ENCODE results near the gene RNF182. TPM values are rescaled to one million over a fixed set of nuclear protein-coding genes. Genes with fewer than 3 reads are reported as not detected.
A peak's percentile ranks its signal among the peaks of the same experiment; 100 is the strongest.

Gene RNF182
- total and polyA plus RNA-seq, 8 donors: 2.5 to 6.9 (median 5.4) TPM

DNA sequence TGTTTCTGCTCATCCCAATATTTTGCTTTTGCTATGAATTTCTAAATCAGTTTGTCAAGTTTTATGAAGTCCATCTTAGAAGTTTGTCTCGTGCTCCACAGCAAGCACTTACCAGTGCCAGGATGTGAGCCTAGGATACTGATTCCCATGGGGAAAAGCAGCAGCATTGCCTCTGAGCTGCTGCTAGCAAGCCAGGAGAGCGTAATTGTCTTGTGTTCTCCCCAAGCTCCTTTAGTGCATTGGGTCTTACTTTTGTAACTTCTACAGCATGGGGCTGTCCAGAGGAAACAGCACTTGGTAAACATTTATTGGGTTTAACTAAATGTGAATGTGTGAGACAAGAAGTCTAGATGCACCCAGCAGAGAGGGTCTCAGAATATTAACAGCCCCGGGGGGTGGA lies 76.1 kb downstream of the RNF182 start:
- Histone ChIP-seq H3K36me3 (no peaks in the 10 kb centered on the region), H3K9me3 (no peaks in the 10 kb centered on the region), H3K27me3 (no peaks in the 10 kb centered on the region), H3K4me3 (no peak overlapping the region), H3K4me1 (no peaks in the 10 kb centered on the region), H3K27ac (no peak overlapping the region)
- DNase-seq (no peak), ATAC-seq (no peak)
- intact Hi-C loops (cut with DNase I): no loop called here
- TF ChIP-seq, protein P1, sequence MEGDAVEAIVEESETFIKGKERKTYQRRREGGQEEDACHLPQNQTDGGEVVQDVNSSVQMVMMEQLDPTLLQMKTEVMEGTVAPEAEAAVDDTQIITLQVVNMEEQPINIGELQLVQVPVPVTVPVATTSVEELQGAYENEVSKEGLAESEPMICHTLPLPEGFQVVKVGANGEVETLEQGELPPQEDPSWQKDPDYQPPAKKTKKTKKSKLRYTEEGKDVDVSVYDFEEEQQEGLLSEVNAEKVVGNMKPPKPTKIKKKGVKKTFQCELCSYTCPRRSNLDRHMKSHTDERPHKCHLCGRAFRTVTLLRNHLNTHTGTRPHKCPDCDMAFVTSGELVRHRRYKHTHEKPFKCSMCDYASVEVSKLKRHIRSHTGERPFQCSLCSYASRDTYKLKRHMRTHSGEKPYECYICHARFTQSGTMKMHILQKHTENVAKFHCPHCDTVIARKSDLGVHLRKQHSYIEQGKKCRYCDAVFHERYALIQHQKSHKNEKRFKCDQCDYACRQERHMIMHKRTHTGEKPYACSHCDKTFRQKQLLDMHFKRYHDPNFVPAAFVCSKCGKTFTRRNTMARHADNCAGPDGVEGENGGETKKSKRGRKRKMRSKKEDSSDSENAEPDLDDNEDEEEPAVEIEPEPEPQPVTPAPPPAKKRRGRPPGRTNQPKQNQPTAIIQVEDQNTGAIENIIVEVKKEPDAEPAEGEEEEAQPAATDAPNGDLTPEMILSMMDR (IDR thresholded peaks at IDR 0.05): no peak

DNA sequence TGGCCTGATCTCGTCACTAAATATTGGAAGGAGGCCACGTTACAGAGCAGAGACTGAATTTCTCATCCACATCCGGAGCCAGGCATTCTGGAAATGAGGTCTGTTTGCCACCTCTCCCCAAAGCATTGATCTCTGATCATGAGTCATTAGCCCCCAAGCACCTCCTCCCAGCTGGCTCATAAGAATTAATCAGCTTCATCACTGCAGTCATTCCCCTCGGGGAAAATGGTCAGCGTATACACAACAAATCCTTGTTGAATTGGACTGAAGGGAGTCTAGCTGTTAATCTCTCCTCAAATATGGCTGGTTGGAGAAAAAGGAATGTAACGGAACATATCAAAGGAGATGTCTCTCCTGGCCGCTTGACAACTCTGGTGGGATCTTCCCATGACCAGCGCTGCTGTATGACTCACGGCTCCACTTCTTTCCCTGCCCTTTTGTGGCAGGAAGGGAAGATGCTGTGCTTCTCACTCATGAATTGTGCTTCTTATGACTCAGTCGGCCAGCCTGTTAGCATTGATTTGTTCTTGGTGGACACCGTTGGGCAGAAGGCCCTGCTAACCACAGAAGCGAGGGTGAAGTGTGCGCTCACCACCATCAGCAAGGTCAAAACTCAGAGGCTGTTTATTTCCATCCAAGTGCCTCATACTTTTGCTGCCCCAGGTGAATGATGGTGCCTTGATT lies 76.7 kb downstream of the RNF182 start:
- TF ChIP-seq, protein P1 (IDR thresholded peaks at IDR 0.05): no peak
- H3K27ac ChIP-seq: no peak overlapping the region
- intact Hi-C loops (cut with DNase I): no loop called here
- no peak overlapping the region for H3K4me3 ChIP-seq
- H3K27me3 ChIP-seq: no peaks in the 10 kb centered on the region
- DNase-seq: no peak
- no peaks in the 10 kb centered on the region for H3K9me3 ChIP-seq
- no peaks in the 10 kb centered on the region for H3K4me1 ChIP-seq
- no peaks in the 10 kb centered on the region for H3K36me3 ChIP-seq
- peak; percentile 57 for ATAC-seq

DNA sequence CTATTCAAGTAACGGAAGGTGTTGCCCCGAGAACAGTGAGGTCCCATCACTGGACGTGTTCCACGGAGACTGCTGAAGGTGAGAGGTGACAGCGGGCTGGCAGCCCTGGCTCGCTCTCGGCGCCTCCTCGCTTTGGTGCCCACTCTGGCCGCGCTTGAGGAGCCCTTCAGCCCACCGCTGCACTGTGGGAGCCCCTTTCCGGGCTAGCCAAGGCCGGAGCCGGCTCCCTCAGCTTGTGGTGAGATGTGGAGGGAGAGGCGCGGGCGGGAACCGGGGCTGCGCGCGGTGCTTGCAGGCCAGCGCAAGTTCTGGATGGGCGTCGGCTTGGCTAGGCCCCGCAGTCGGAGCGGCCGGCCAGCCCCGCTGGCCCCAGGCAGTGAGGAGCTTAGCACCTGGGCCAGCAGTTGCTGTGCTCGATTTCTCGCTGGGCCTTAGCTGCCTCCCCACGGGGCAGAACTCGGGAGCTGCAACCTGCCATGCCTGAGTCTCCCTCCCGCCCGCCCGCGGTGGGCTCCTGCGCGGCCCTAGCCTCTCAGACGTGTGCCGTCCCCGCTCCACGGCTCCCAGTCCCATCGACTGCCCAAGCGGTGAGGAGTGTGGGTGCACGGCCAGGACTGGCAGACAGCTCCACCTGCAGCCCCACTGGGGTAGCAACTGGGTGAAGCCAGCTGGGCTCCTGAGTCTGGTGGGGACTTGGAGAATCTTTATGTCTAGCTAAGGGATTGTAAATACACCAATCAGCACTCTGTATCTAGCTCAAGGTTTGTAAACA lies 77.6 kb downstream of the RNF182 start:
- Histone ChIP-seq H3K27me3 (no peaks in the 10 kb centered on the region), H3K4me3 (no peak overlapping the region), H3K36me3 (no peaks in the 10 kb centered on the region), H3K27ac (no peak overlapping the region), H3K4me1 (no peaks in the 10 kb centered on the region), H3K9me3 (no peaks in the 10 kb centered on the region)
- intact Hi-C loops (cut with DNase I): no loop called here
- TF ChIP-seq, protein P1 (IDR thresholded peaks at IDR 0.05): no peak
- ATAC-seq (no peak), DNase-seq (peak in 1 of 4 donors; percentile 77)

DNA sequence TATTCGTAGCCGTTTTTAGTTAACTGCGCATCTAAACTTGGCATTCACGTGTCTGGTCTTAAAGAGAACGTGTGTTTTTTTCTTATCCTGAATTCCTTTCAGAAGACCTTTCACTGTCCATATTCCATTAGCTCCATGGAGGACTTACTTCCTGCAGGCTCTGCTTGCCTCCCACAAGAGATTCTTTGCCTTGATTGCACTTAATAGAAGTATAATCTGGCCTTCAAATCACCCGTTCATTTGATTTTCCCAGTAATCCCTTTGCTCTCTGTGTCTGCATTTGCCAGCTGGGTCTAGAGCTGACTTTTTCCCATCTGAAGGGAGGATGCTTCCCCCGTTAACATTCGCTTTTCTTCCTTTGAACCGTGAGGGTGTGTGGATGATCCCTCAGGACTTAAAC lies 79.5 kb downstream of the RNF182 start:
- intact Hi-C loops (cut with DNase I): no loop called here
- H3K9me3 ChIP-seq: no peaks in the 10 kb centered on the region
- no peak overlapping the region for H3K4me3 ChIP-seq
- TF ChIP-seq, protein P1 (IDR thresholded peaks at IDR 0.05): no peak
- no peak overlapping the region for H3K27ac ChIP-seq
- no peaks in the 10 kb centered on the region for H3K36me3 ChIP-seq
- no peaks in the 10 kb centered on the region for H3K27me3 ChIP-seq
- no peaks in the 10 kb centered on the region for H3K4me1 ChIP-seq
- ATAC-seq (no peak), DNase-seq (no peak)

DNA sequence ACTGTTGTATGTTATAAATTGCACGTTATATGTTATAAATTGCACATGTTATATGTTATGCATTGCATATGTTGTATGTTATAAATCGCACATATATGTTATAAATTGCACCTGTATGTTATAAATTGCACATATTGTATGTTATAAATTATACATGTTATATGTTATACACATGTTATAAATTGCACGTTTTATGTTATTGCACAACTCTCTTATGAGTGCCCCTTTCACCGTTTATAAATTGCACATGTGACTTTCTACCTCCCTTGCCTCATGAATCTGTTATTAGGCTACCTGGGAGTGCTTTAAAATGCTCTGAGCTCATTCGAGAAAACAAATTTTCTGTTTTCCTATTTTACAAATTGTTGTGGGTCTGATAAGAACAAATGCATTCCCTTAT lies 84.1 kb downstream of the RNF182 start:
- DNase-seq (no peak), ATAC-seq (no peak)
- H3K9me3 ChIP-seq: no peaks in the 10 kb centered on the region
- intact Hi-C loops (cut with DNase I): no loop called here
- no peak overlapping the region for H3K4me3 ChIP-seq
- H3K4me1 ChIP-seq: no peaks in the 10 kb centered on the region
- no peaks in the 10 kb centered on the region for H3K27me3 ChIP-seq
- TF ChIP-seq, protein P1 (IDR thresholded peaks at IDR 0.05): no peak
- no peaks in the 10 kb centered on the region for H3K36me3 ChIP-seq
- H3K27ac ChIP-seq: no peak overlapping the region
